Activated T-cell treated with anti-CD3 and anti-CD28 coated beads, Interleukin-2, amount 50 U/mL, for 4 hours (primary cell): ENCODE results near the gene CLIC1. TPM values are rescaled to one million over a fixed set of nuclear protein-coding genes. Genes with fewer than 3 reads are reported as not detected.

Experiments used
- ATAC-seq, 2 donors: fragments of 200-7000 bp; cut with Tn5 transposase; one replicate each; pipeline ENCODE4 v1.10.0; 2021
- DNase-seq: peaks from one replicate; pipeline ENCODE4 v3.0.0-alpha.2; 2020
- H3K27me3 Mint-ChIP-seq: one replicate; pipeline ENCODE4 v1.8.0; 2021; ENCODE audit warnings: low read depth, mixed read lengths
- H3K36me3 Mint-ChIP-seq: one replicate; pipeline ENCODE4 v1.8.0; 2022; ENCODE audit warnings: mixed read lengths; ENCODE audit not compliant: insufficient read depth
- H3K4me1 Mint-ChIP-seq: one replicate; pipeline ENCODE4 v1.8.0; 2021; ENCODE audit warnings: low read depth, mixed read lengths
- H3K4me3 Mint-ChIP-seq: one replicate; pipeline ENCODE4 v1.8.0; 2021; ENCODE audit warnings: mild to moderate bottlenecking, moderate library complexity, mixed read lengths
- H3K9me3 Mint-ChIP-seq: one replicate; pipeline ENCODE4 v1.8.0; 2021; ENCODE audit warnings: mixed read lengths
- total RNA-seq, 3 donors: library from RNA; stranded (reverse); gene quantifications; one replicate each; pipeline ENCODE4 v1.2.1, GENCODE V29; 2021

The CLIC1 gene
- total RNA-seq, 3 donors from 2014 or later, result 344 to 370 (median 353) TPM

- peaks cover 2% of the 10 kb centered on the region for H3K4me1 Mint-ChIP-seq
- no peak overlapping the region for H3K4me3 Mint-ChIP-seq
- ATAC-seq (no peak), DNase-seq (no peak)
- H3K9me3 Mint-ChIP-seq, result no peaks in the 10 kb centered on the region
- H3K27me3 Mint-ChIP-seq, result no peaks in the 10 kb centered on the region
- H3K36me3 Mint-ChIP-seq, result peaks cover 22% of the 10 kb centered on the region
These were observed 25.0 kb upstream of the CLIC1 start for GRCh38 chr6:31761343-31761742.

DNA sequence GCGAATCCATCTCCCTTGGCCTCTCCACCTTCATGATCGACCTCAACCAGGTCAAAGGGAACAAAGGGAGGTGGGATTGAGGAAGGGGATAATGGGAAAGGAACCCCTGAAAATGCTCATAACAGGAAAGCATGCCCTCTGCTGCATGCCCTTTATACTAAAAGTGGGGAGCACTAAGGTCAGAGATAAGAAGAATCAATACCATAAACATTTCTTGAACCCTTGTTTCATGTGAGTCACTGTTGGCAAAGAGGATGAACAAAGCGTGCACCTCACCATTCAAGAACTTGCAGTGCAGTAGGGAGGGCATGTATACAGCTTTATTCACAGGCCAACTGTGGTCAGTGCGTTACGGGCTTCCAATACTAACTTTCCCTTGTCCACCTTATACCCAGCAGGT, 24.5 kb upstream of the CLIC1 start:
- Mint-ChIP-seq H3K4me1 (peaks cover 2% of the 10 kb centered on the region), H3K9me3 (no peaks in the 10 kb centered on the region), H3K36me3 (peaks cover 22% of the 10 kb centered on the region), H3K4me3 (no peak overlapping the region), H3K27me3 (no peaks in the 10 kb centered on the region)
- no peak for ATAC-seq
- no peak for DNase-seq

GRCh38 chr6:31758281-31758680, 22.0 kb upstream of the CLIC1 start:
- Mint-ChIP-seq H3K36me3 (peaks cover 18% of the 10 kb centered on the region), H3K4me3 (no peak overlapping the region), H3K27me3 (no peaks in the 10 kb centered on the region), H3K9me3 (no peaks in the 10 kb centered on the region), H3K4me1 (no peaks in the 10 kb centered on the region)
- DNase-seq (no peak), ATAC-seq (no peak)

DNA sequence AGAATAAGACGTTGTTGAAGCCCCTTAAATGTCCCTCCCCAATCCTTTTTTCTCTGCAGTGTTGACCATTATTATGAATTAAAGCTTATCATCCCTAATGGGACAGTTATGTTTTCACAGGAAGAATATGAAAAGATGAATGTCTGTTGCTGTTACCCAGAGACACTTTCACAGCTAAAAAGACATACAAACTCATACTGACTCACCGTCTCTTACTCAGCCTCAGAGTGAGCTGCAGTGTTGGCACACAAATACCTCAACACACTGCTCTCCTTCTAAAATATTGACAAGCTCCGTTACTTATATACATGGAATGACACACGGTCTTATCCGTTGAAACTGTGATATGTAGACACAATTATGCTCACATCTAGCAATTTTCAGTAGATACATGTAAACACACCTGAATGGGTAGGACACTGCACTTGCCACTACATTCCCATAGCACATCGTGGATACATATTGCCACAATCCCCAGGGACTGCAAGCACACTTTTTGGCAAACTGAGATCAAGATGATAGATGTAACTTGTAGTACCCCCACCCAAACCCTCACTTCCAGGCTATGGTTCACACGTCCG, 16.5 kb upstream of the CLIC1 start:
- no peaks in the 10 kb centered on the region for H3K4me1 Mint-ChIP-seq
- no peak for ATAC-seq
- no peak overlapping the region for H3K4me3 Mint-ChIP-seq
- no peaks in the 10 kb centered on the region for H3K27me3 Mint-ChIP-seq
- peaks cover 4% of the 10 kb centered on the region for H3K36me3 Mint-ChIP-seq
- H3K9me3 Mint-ChIP-seq, result no peaks in the 10 kb centered on the region
- no peak for DNase-seq

DNA sequence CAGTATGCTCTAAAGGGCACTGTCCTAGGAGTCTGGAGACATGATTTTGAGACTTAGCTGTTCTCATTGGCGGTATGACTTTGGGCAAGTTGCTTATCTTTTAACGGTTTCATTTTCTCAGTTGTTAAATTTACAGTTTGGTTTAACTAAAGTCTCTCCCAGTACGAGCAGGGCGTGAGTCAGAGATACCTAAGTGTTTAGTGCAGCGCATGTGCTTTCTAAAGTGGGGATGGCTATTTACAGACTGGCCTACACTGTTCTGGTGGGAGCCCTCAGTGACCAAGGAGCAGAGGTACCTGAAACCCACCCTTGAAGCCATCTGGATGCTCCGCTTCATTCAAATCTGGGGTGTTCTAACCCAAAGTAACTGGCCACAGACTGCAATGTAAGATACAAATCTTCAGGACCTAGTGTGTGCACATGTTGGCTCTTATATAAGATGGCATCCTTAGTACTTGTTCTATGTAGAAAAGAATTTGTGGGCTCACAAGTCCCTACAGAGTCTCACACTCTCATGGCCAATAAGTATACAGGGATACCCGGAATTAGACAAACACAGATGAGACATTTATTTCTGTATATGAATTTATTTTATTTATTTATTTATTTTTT, 14.2 kb upstream of the CLIC1 start:
- Mint-ChIP-seq H3K4me1 (no peaks in the 10 kb centered on the region), H3K36me3 (peaks cover 9% of the 10 kb centered on the region), H3K4me3 (no peak overlapping the region), H3K27me3 (no peaks in the 10 kb centered on the region), H3K9me3 (no peaks in the 10 kb centered on the region)
- no peak for ATAC-seq
- no peak for DNase-seq

DNA sequence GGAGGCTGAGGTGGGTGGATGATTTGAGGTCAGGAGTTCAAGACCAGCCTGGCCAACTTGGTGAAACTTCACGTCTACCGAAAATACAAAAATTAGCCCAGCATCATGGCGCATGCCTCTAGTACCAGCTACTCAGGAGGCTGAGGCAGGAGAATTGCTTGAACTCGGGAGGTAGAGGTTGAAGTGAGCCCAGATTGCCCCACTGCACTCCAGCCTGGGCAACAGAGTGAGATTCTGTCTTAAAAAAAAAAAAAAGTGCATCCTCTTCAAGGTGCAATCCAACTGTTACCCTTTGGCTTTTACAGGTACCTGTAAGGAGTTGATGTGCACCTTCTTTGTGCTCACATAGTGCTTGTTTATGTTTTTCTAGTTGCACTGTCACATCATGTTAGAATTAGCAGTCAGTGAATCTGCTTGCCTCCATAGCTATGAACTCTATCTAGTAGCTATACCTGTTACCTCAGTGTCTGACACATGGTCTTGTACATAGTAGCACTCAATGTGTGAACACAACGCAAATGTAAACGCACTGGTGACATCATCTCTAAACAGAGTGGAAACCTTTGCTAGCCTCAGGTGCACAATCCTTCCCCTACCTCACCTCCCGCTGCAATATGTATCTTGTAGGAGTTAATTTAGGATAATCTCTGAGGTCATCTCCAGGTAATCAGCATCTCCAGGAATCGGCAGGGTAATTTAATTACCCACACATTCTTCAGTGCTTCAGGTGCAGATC, 13.1 kb upstream of the CLIC1 start:
- no peak for ATAC-seq
- Mint-ChIP-seq H3K9me3 (no peaks in the 10 kb centered on the region), H3K36me3 (peaks cover 9% of the 10 kb centered on the region), H3K27me3 (no peaks in the 10 kb centered on the region), H3K4me1 (no peaks in the 10 kb centered on the region), H3K4me3 (no peak overlapping the region)
- no peak for DNase-seq

GRCh38 chr6:31744422-31744821, 8.1 kb upstream of the CLIC1 start:
- peaks cover 20% of the 10 kb centered on the region for H3K4me1 Mint-ChIP-seq
- DNase-seq, result no peak
- no peak overlapping the region for H3K4me3 Mint-ChIP-seq
- H3K36me3 Mint-ChIP-seq, result peaks cover 13% of the 10 kb centered on the region
- no peaks in the 10 kb centered on the region for H3K27me3 Mint-ChIP-seq
- ATAC-seq, result no peak
- H3K9me3 Mint-ChIP-seq, result no peaks in the 10 kb centered on the region

DNA sequence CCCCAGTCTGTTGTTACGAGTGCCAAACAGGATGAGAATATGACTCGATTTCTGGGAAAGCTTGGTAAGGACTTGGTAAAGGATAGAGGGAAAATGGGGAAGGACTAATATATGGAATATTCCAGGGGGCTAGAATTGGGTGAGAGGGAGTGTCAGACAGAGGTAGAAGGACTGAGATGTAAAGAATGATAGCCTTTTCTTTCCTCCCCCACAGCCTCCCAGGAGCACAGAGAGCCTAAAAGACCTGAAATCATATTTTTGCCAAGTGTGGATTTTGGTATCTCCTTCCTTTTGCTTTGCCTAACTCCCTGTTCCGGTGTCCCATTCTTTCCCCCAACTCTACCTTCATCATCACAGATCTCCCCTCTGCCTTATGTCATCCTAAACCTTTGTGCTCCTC, 6.6 kb upstream of the CLIC1 start:
- Mint-ChIP-seq H3K4me1 (peaks cover 35% of the 10 kb centered on the region), H3K36me3 (peaks cover 13% of the 10 kb centered on the region), H3K27me3 (no peaks in the 10 kb centered on the region), H3K4me3 (no peak overlapping the region), H3K9me3 (no peaks in the 10 kb centered on the region)
- DNase-seq (no peak), ATAC-seq (no peak)

DNA sequence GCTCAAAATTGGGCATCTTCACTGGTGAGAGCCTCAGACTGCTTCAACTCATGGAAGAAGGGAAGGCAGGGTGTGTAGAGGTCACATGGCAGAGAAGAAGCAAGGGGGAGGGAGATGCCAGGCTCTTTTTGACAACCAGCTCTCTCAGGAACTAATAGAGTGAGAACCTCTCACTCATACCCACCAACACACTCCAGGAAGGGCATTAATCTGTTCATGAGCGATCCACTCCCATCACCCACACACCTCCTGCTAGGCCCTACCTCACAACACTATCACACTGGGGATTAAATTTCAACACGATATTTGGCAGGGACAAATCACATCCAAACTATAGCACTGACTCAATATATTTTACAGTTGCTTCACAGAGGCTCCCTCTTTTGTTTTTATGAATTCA, 5.5 kb upstream of the CLIC1 start:
- H3K36me3 Mint-ChIP-seq, result peaks cover 8% of the 10 kb centered on the region

DNA sequence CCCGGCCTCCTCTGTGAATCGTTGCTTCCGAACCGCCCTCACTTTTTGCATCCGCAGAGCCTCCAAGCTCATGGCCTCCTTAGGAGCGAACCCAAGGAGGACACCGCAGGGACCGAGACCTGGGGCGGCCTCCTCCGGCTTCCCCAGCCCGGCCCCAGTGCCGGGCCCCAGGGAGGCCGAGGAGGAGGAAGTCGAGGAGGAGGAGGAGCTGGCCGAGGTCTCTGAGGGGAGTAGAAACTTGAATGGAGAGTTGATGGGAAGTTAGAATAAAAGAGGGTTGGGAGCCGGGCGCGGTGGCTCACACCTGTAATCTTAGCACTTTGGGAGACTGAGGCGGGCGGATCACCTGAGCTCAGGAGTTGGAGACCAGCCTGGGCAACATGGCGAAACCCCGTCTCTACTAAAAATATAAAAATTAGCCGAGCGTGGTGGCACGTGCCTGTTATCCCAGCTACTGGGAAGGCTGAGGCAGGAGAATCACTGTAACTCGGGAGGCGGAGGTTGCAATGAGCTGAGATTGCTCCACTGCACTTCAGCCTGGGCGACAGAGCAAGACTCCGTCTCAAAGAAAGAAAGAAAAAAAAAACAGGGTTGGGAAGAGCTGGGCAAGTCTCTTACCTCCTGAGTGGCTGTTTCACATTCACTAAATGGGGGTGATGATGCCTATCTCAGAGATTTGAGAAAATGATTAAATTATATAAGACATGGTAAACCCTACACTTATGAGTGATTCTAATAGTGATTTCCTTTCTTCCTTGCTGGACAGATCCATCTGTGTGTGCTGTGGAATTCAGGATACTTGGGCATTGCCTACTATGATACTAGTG, 4.3 kb upstream of the CLIC1 start:
- DNase-seq (no peak), ATAC-seq (peak in 1 of 2 donors; percentile 0)
- peaks cover 52% of the 10 kb centered on the region for H3K4me1 Mint-ChIP-seq
- peaks cover 8% of the 10 kb centered on the region for H3K36me3 Mint-ChIP-seq
- no peaks in the 10 kb centered on the region for H3K27me3 Mint-ChIP-seq
- no peaks in the 10 kb centered on the region for H3K9me3 Mint-ChIP-seq
- peak overlapping the region; percentile 95 for H3K4me3 Mint-ChIP-seq

More for the DNA sequence above, 5.5 kb upstream of the CLIC1 start:
- ATAC-seq (no peak), DNase-seq (no peak)
- Mint-ChIP-seq H3K4me3 (no peak overlapping the region), H3K4me1 (peaks cover 45% of the 10 kb centered on the region), H3K9me3 (no peaks in the 10 kb centered on the region), H3K27me3 (no peaks in the 10 kb centered on the region)

DNA sequence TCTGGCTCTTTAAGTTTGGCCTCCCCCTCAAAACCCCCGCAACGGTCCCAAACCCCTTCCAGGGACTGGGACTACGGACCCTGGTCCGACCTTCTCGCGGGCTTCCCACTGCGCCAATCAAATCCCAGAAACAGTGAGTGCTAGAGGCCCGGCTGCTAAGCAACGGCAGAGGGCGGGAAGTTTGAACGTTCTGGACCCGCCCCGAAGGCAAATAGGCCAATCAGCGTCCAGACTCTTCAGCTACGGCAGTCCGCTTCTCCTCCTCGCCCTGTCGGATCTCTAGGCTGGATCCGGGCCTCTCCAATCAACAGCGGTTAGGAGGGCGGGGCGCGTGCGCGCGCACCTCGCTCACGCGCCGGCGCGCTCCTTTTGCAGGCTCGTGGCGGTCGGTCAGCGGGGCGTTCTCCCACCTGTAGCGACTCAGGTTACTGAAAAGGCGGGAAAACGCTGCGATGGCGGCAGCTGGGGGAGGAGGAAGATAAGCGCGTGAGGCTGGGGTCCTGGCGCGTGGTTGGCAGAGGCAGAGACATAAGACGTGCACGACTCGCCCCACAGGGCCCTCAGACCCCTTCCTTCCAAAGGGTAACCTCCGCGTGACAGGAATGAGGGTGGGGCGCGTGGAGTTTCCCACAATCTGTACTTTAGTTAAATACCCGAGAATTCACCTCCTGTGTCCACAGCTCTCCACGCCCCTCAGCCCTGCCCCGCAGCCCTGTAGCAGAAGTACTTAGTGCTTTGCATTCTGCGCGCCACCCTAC, 3.5 kb upstream of the CLIC1 start, which contains the start of gene MSH5:
MSH5 (plus strand) TSS at position 367 of the 758 bp plus-strand sequence. CDS start 462 bp downstream, outside the sequence.
- DNase-seq (peak; percentile 91), ATAC-seq (peak; percentile 93 to 94)
- Mint-ChIP-seq H3K4me3 (peak within 1 kb of the TSS; percentile 95), H3K36me3 (peaks cover 8% of the 10 kb centered on the region), H3K27me3 (no peaks in the 10 kb centered on the region), H3K4me1 (peaks cover 54% of the 10 kb centered on the region), H3K9me3 (no peaks in the 10 kb centered on the region)

- Mint-ChIP-seq H3K36me3 (peaks cover 14% of the 10 kb centered on the region), H3K9me3 (no peaks in the 10 kb centered on the region), H3K4me1 (peaks cover 66% of the 10 kb centered on the region), H3K4me3 (peak overlapping the region; percentile 98), H3K27me3 (no peaks in the 10 kb centered on the region)
- ATAC-seq (no peak), DNase-seq (peak; percentile 53)
These were observed 2.0 kb upstream of the CLIC1 start for GRCh38 chr6:31737991-31738979.
